CD4-positive, alpha-beta T cell treated with Interleukin-10 for 1 hour (primary cell): ENCODE results near the gene NEK7.
"Not testable (repeated sequence)": the region's sequence is repeated elsewhere in the genome, so short reads cannot be mapped to it uniquely, and the experiment has no call there.

Source experiments
- DNase-seq: peaks from one replicate; pipeline ENCODE4 v3.0.0-alpha.2; 2020

Gene NEK7

DNA sequence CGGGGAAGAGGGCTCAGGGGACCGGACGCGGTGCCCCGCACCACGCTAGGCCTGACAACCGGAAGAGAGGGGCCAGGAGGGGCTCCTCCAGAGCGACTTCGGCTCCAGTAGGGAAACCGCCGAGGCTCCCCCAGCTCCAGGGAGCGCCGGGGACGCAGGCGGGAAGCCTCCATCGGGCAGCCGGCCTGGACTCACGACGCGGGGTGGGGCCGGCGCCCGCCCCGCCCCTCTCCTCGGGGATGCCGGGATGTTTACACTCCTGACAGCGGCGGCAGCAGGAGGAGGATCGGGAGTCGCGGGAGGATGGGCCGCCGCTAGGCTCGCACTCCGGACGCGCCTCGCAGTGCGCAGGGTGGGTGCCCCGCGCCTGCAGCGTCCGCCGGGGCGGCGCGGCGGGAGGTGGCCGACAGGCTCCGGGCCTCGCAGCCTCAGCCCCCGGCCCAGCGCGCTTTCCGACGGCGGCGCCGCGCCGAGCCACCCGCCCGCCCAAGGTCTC, at the start of gene NEK7:
Gene NEK7 (plus strand): TSS at position 254 of the 496 bp plus-strand sequence. CDS start 75,583 bp downstream, outside the sequence.
- DNase-seq: peak; percentile 60

DNA sequence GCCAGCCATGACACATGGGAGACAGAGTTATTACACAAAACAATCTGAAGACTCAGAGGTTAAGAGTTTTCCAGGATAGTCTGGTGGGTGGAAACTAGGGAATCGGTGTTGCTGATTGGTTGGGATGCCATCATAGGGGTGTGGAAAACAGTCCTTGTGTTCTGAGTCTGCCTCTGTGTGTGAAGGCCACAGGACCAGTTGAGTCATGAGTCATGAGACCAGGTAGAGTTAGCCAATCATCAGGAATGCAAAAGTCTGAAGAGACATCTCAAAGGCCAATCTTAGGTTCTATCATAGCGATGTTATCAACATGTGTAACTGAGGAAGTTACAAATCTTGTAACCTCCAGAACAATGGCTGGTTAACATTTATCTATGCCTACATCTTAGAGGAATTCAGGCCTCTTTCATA, 49.7 kb upstream of the NEK7 start:
- DNase-seq: no peak

DNA sequence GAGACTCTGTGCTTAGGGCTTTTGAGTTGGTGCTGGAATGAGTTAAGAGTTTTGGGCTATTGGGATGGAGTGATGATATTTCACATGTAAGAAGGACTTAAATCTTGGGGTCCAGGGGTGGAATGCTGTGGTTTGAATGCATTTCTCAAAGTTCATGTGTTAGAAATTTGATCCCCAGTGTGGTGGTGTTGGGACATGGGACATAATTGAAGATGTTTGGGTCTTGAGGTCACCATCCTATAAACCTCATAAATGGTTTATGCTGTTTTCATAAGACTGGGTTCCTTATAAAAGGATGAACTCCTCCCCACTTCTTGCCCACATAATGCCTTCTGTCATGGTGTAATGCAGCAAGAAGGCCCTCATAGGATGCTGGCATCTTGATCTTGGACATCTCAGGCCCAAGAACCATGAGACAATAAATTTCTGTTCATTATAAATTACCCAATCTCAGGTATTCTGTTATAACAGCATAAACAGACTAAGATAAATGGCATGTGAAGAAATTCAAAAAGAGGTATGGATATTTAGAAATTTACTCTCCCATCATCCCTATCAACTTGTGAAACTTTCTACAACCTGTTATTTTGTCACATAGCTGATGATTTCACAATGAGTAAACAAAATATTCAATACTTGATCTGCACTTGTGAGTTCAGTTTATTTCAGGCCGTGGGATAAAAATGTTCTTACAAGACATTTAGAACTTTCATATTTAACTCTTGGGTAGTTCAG, 48.0 kb upstream of the NEK7 start:
- DNase-seq: no peak

DNA sequence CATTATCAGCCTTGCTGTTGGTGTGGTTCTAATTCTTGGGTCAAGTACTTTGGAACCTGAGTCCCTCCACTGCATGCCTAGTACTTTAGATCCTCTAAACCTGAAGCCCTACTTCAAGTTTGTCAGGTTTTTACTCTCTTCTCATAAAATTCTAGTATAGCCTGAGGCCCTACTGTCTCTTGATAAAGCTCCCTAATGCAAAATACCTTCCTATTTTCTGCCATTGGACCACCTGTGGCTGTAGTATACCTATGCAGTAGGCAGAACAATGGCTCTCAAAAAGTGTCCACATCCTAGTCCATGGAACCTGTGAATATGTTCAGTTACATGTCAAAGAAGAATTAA, 47.5 kb upstream of the NEK7 start:
- DNase-seq: no peak

DNA sequence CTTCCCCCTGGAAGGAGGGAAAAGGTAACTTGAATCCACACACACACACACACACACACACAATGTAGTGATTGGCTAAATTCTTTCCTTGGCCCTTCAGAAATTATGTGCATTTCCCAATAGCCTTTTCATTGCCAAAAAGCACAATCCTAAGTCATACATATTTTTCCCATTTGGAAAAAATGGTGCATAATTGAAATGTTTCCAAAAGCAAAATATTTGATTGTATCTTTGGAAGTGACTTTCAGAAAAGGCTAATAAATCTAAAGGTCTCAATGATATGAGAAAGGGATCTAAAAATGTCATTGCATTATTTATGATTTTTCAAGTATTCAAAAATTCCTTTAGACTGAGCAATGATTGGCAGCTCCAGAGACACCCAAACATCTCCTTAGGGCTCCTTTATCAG, 43.5 kb upstream of the NEK7 start:
- DNase-seq: no peak

DNA sequence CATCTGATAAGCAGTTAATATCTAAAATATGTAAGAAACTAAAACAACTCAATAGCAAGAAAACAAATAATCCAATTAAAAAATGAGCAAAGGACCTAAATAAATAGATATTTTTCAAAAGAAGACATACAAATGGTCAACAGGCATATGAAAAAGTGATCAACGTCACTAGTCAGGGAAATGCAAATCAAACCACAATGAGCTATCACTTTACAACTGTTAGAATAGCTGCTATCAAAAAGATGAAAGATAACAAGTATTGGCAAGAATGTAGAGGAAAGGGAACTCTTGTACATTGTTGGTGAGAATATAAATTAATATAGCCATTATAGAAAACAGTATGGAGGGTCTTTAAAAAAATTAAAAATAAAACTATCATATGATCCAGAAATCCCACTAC, 40.7 kb upstream of the NEK7 start:
- DNase-seq: no peak

DNA sequence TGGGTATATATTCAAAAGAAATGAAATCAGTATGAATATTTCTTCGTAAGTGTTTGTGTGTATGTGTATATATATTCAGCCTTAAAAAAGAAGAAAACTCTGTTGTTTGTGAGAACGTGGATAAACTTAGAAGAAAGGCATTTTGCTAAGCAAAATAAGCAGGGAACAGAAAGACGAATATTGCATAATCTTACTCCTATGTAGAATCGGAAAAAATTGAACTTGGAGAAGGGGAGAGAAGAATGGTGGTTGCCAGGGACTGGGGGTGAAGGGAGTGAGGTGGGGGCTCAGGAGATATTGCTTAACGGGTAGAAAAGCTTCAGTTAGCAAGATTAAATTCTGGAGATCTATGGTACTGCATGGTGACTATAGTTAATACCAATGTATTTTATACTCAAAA, 40.3 kb upstream of the NEK7 start:
- DNase-seq: no peak

DNA sequence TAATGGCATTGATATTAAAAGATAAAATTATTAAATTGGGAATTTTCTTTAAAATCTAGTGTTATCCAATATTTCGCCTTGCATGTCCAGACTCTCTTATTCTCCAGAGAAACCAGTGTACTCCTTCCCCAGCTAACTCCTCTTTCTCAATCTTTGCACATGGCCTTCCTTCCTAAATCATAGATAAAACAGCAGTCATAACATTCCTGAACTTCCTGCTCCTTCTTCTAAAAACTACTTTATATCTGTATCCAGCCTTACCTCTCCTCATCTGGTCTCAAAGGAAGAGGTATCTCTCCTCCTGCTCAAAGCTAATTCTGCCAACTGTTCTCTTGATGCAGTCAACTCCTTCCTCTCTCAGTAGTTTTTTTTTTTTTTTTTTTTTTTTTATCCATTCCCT, 39.5 kb upstream of the NEK7 start:
- no peak for DNase-seq

DNA sequence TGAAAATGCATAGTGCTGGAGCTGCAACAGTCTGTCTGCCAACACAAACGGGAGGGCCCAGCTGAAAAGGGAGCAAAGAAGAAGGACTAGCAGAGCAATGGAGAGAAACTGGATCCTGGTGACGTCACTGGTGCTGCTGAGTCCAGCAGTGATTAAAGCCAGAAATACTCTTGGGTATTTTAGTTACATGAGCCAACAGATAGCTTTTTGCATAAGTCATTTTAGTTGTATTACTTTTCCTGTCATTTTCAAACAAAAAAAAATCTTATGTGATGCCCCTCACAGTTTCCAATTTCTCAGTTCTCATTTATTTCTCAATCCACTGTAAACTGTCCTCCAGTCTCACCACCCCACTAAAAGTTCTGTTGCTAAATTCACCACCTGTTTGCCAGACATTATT, 38.7 kb upstream of the NEK7 start:
- no peak for DNase-seq

DNA sequence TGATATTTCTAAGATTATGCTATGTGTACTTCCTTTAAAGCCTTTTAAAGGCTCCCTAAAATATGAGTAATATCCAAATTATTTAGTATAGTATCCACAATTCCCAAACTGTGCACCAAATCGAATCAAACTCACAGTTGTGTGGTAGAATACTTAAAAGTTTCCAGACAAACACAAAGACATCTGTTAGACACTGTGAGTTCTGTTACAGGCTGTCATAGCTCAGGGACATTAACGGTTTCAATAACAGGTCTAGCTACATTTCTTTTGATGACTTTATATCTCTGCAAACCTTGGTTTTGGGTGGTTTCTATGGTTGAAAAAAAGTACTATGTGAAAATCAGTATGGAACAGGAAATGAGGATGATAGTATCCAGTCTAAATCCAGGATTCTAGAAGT, 36.9 kb upstream of the NEK7 start:
- no peak for DNase-seq

DNA sequence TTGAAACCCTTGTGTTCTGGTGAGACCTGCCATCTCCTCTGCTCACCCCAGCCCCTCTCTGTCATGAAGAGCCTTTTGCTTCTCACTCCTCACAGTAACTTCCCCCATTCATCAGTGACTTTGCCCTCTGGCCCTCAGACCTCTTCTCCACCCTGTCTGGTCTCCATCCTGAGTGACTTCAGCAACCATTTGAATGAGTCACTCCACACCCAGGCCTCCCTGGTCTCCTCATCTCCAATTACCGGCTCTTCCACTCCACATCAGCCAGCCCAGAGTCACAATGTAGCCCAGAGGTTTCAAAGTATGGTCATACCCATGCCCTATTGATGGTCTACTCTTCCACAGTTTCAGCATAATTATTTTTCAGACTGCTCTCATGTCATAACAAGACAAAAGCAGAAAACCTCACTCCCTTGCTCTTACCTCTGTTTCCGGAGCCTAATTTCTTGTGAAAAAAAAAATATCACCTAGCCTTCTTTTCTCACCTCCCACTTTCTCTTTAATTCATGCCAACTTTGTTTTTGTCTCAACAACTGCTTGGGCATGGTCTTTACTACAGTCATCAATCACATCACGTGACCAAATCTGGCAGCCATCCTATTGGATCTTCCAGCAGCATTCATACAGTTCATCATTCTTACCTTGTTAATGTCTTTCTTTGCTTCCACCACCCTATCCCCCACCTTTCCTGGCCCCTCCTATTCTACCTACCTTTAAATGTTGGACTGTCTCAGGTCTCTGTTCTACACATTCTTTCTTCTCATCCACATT, 35.6 kb upstream of the NEK7 start:
- DNase-seq: no peak

DNA sequence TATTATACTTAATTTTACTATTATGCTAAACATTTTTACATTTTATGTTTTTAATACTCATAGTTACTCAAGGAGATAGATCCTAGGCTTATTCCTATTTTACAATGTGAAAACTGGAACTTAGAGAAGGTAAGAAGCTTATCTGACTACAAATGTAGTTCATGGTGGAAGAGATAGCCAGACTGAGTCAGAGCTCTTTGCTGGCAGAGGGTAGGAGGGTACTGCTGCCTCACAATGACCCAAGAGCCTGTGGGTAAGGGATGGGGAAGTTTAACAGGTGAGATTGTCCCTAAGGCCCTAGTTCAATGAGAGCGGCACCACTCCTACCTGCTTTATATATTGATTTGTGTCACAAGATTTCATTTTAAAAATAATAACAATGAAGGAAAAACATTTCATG, 34.1 kb upstream of the NEK7 start:
- no peak for DNase-seq

DNA sequence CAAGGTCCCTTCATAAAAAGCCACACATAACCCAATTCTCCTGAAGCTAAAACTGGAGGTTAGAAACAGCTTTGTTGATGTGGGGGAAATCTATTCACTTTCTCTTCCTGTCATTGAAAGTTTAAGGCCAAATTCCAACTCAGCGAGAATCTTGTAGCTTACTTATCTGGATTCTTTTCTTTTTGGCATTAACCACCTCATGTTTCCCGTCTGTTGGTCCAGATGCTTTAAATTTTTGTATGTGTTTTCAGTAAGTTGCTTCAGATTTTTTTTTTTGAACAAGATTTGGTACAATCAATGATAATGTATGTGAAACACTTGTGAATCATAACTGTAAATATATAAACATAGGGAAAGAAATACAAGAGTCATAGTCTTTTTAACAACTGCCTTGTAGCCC, 33.7 kb upstream of the NEK7 start:
- DNase-seq: no peak

DNA sequence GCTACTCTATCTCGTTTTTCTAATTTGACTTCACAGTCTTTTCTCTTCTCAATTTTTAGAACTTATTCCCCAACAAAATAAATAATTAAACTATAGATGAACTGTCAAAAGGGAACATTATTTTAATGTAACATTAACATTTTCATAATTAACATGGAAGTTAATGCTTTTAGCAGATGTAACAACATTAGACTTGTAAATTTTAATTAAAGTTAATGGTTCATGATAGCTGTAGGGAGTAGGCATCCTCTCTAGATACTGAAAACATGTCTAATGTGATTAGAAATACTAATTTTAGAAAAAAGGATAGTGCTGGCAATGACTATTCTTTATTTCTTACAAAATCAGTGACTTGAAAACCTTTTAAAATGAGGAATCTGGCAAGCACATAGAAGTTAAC, 32.1 kb upstream of the NEK7 start:
- DNase-seq: no peak

DNA sequence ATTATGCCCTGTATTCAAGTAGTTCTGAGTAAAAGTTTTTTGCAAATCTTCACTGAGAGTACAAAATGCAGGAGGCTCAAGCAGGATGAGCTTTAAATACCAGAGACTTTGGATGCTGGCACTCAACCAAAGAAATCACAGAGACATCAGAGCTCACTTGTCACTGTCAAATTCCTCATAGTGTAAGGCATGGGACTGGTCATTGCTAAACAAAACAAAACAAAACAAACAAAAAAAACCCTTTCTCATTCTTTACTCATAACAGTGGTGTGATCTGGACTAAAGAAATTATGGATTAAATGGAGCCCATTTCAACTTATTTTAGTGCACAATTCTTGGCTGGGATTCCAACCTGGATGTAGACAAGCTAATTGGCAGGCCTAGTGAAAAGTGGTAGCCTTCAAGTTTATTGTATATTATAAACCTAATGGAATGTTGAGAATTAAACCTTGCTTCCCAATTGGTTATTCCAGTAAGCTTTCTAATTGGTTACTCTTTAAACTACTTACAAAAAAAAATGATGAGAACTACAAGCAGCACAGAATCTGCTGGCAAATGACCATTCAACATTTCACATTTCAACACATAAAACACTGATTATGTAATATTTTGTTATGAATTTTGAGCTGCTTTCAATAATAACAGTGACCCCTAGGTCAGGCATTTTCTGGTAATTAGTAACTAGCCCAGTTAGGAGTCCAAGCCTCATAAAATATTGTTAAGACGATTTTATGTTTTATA, 30.6 kb upstream of the NEK7 start:
- no peak for DNase-seq

DNA sequence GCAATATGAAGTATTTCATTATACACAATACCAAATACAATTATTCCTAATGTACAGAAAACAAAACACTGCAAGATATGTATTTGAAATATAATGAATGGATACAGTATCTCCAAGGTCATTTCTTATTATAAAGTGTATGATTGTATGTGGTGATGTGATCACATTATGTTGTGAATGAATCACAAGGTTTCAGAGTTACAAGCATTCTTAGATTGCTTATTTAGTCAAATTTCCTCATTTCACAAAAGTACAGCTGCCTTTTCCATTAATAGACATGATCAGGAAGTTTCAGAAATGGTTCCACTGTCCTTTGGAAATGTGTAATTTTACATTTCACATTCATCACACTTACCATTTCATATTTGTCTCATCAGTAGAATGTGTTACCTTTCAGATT, 28.3 kb upstream of the NEK7 start:
- no peak for DNase-seq

DNA sequence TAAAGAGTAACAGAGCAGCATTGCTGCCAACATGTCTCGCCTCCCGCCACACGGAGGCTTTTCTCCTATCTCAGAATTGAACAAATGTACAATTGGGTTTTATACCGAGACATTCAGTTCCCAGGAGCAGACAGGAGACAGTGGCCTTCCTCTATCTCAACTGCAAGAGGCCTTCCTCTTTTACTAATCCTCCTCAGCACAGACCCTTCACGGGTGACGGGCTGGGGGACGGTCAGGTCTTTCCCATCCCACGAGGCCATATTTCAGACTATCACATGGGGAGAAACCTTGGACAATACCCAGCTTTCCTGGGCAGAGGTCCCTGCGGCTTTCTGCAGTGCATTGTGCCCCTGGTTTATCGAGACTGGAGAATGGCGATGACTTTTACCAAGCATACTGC, 26.7 kb upstream of the NEK7 start:
- DNase-seq: not testable (repeated sequence)

DNA sequence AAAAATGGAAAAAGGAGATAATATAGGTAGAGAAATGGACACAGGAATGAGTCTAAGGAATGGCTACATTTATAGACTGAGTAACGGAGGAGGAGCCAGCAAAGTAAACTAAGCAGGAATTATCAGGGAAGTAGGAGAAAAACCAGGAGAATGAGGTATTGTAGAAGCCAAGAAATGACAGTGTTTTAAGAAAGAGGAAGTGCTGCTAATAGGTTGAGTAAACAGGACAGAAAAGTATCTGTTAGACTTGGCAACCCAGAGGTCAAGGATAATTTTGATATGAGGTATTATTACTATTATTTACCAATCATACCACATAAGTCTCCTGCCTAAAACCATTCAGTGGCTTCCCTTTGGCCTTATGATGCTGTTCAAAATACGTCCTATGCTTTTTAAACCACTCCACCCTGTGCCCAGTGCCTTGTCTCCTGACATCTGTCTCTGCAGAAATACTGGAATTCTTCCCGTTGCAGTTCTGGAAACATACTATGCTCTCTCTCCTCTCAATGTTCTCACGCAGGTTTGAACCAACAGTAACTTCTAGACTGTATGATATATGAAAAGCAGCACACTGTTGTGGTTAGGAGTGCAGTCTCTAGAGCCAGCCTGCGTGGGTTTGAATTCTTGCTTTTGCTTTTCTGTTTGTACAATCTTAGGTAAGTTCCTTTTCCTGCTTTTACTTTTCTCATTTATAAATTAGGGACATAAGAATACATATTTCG, 24.6 kb upstream of the NEK7 start:
- no peak for DNase-seq

DNA sequence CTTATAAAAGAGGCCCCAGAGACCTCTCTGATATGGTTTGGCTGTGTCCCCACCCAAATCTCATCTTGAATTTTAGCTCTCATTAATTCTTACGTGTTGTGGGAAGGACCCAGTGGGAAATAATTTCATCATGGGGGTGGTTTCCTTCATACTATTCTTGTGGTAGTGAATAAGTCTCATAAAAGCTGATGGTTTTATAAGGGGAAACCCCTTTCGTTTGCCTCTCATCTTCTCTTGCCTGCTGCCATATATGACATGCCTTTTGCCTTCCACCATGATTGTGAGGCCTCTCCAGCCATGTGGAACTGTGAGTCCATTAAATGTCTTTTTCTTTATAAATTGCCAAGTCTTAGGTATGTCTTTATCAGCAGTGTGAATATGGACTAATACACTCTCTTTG, 22.5 kb upstream of the NEK7 start:
- DNase-seq: no peak

DNA sequence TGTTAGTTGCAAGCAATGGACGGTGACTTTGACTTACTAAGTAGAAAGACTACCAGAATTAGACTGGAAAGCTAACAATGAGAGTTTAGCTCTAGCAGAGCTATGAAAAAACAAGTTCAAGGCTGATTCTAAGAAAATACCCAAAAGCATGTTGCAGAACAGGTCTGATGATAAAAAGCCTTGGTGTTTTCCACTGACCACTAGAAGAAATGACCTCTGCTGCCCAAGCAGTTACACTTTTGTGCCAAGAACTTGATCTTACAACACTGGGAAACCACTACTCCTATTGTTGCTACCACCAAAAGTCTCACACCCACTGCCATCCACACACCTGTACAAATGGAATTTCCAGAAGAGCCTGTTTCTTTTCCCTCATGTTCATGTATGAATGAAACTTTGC, 21.4 kb upstream of the NEK7 start:
- DNase-seq: no peak

DNA sequence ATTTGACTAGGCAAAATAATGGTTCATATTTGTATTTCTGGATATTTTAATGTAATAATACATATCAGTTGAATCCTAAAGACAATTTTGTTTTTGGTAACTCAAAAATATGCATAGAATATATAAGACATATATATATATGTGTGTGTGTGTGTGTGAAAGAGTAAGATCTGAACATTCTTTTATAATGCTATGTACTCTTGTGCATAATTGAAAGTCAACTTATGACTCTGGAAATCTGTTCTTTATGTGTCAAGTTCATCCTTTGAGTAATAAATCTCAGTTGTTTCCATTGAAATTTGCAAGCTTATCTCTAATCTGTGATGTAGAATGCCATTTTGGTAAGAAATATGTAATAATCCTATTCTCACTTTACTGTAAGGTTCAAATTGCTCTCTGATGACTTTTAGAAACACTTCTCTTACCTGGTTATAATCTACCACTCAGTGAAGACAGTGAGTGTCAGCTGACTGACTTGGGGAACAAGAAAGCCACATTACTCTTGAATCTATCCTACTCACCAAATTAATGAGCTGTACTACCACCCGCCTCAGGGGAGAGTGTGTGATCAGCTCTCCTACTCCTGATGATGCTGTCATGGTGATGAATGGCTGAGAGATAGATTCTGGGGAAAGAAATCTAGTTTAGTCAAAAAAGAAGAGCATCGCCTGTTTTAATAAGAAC, 15.0 kb upstream of the NEK7 start:
- no peak for DNase-seq

DNA sequence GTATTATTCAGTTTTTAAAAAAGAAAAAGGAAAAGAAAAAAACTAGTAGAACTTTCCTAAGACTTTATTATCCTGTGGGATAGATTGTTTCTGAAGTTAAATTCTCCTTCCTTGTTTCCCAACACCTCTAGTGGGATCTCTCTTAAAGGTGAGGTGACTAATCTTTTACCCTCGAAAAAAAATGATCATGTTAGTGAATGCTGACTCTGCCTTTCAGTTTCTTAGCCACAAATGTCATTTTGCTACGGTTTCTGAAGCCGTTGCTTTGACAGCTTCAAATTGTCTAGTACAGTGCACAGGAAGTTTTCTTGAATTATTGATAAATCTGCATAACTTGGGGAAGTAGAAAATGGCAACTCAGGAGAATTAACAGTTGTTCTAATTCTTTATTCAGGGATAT, 13.0 kb upstream of the NEK7 start:
- DNase-seq: no peak

DNA sequence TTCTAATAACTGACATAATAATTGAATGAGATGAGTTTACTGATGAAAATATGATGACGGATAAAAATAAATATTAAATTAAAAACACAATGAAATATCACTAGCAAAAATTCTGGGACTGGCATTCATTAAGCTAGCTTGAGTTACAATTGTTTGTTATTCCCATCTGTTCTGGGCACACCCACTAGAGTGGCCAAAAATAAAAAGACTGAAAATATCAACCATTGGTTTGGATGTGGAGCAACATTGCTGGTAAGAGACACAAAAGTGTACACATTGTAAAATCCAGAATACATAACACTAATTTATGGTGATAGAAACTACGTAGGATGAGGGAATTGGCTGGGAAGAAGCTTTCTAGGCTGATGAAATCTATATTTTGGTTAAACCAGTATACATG, 9.6 kb upstream of the NEK7 start:
- DNase-seq: no peak
